Measurements from ENCODE around the gene SPDYE16.
"Not testable (repeated sequence)": the region's sequence is repeated elsewhere in the genome, so short reads cannot be mapped to it uniquely, and the experiment has no call there.

The SPDYE16 gene

GRCh38 chr7:76505168-76506080, 37.7 kb downstream of the SPDYE16 start:
- DNase-seq (ENCODE audit: low read depth in 2 of 3, low spot score in 1 of 3), result no peak

DNA sequence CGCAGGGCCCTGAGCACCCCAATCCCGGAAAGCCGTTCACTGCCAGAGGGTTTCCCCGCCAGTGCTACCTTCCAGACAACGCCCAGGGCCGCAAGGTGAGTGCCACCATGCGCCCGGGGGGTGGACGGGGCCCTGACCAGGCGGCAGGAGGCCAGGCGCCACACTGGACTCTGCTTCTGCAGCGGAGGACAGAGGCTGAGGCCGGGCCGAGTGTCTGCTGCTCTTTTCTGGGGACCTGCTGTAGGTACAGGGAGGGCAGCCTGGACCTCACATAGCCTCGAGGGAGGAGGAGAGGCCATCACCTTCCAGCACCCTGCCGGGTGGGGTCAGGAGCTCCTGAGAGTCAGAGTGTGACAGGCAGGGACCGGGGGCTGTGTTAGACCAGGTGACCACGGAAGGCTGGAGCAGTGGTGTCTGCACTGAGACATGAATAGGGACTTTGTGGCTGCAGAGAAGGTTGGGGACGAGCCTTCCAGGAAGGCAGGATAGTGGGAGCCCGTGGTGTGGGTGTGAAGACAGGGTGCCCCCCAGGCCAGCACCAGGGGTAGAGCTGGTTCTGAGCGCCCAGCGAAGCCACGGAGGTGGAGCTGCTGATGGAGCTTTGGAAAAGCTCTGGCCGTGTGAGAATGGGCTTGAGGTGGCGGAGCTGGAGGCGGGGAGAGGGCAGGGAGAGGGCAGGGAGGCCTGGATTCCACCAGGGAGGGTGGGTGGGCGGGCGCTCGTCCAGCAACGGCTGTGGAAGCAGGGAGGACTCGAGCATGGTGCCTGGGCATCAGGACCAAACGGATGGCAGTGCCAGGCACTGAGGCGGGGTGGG, 38.5 kb downstream of the SPDYE16 start:
- not testable (repeated sequence) for DNase-seq (ENCODE audit: low read depth in 2 of 3, low spot score in 1 of 3)

GRCh38 chr7:76503244-76503643, 39.9 kb downstream of the SPDYE16 start:
- not testable (repeated sequence) for DNase-seq (ENCODE audit: low read depth in 2 of 3, low spot score in 1 of 3)

DNA sequence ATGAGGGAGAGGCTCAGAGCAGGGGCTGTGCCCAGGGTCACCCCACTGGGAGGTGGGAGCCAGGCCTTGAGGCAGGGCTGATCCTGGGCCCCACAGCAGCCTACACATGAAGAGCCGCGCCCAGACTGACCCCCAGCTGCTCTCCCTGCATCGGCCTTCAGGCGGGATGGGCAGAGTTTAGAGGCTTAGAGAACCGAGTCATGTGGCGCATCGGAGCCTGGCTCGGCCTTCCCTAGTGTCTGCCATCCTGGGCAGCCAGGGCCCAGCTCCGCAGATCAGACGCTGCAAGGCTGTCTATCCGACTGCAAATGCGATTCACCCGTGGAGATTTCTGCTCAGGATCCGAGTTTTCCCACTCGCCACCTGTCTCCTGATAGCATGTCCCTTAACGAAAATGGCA, 40.3 kb downstream of the SPDYE16 start:
- DNase-seq (ENCODE audit: low read depth in 2 of 3, low spot score in 1 of 3), result not testable (repeated sequence)

DNA sequence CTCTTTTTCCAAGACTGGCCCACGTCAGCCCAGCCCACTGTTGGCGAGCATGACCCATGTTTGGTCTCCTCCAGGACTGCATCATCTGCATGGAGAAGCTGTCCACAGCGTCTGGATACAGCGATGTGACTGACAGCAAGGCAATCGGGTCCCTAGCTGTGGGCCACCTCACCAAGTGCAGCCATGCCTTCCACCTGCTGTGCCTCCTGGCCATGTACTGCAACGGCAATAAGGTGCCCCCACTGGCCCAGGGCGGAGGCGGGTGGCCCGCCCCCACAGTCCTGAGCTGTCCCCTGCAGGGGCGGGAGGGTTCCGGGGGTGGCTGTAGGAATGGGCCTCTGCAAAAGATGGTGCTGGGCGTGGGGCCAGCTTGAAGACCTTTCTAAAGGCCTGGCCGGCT, 40.9 kb downstream of the SPDYE16 start:
- not testable (repeated sequence) for DNase-seq (ENCODE audit: low read depth in 2 of 3, low spot score in 1 of 3)

DNA sequence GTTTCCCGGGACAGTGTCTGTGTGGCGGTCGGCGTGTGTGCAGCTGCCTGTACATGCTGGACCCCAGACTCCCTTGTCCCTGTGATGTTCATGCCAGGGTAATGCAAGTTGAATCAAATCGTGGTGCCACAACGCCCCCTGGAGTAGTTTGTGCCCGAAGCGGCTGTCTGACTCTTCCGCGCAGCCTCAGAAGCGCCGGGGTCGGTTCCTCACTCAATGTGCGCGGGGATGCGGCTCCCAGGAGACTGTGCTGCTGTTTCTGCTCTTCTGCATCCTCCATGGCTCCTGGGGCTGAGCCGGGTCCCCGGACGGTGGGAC, 43.2 kb downstream of the SPDYE16 start:
- DNase-seq (ENCODE audit: low read depth in 2 of 3, low spot score in 1 of 3), result not testable (repeated sequence)

DNA sequence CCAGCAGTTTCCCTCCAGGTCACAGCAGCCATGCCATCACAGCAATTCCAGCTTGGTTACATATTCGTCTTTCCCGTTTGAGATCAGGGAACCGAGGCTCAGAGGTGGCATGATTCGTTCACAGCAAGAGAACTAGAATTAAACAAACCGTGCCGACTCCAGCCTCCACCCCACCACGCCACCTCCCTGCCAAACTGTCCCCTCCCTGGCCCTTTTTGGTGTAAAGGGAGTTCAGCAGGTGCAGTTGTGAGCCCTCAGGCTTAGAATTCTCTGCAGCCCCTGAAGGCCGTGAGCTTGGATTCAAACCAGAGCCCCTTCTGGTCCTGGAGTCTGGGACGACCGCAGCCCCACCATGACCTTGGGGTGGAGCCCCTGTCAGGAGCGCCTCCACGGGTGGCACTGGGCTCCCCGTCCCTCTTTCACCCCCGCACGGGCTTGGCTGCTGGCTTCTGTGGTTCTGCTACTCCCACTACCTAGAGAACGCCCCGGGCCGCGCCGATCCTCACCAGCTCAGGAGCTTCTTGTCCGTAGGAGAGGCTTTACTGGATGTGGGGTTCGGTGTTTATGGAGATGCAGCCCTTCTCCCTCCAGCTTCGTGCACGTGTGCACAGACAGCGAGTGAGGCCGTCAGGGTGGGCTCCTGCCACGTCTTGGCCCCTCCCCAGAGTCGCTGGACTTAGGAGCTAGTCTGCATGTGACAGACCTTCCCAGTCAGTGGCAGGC, 43.7 kb downstream of the SPDYE16 start:
- not testable (repeated sequence) for DNase-seq (ENCODE audit: low read depth in 2 of 3, low spot score in 1 of 3)

GRCh38 chr7:76498583-76499200, 44.4 kb downstream of the SPDYE16 start:
- DNase-seq (ENCODE audit: low read depth in 2 of 3, low spot score in 1 of 3), result not testable (repeated sequence)

DNA sequence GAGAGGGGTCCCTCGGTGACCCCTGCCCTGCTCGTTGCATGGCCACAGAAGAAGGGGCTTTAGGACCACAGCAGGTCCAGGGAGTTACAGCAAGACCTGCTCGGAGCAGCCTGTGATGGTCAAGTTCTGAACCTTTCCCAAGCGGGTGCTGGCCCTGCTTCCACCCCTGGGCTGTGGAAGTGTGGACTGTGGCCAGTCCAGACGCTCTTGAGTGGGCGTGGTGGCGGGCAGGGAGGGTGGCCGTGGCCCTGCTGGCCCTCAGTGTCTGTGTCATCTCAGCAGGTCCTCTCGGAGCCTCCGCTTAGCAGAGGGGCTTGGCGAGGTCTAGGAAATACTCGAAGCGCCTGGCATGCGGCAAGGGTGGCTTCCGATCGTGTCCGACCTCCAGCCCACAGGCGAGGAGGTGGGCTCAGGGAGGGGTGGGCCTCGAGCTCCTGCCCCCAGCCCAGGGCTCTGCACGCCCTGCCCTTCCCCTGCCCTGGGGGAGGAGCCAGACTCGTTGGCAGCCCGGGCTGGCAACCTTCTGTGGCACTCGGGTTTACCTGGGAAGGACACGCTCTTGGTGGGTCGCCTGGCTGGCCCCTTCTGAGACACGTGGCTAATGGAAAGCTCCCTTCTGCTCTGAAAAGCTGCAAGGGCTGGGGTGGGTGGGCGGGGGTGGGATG, 45.0 kb downstream of the SPDYE16 start:
- not testable (repeated sequence) for DNase-seq (ENCODE audit: low read depth in 2 of 3, low spot score in 1 of 3)

DNA sequence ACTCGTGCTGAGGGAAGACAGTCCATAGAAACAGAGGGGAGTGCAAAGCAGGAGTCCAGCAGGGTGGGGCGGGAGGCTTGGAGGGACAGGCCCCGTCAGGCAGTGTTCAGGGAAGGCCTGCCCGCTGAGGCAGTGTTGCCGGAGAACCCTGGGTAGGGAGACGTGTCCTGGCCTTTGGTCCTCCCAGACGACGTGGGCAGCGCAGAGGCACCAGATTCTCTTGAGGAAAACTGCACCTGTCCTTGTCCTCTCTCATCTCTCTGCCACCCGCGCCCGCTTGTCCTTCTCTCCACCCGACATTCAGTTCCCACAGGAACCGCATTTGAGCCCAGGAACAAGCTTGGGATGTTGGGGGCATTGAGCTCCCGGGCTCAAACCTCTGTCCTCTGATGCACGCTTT, 47.4 kb downstream of the SPDYE16 start:
- not testable (repeated sequence) for DNase-seq (ENCODE audit: low read depth in 2 of 3, low spot score in 1 of 3)

DNA sequence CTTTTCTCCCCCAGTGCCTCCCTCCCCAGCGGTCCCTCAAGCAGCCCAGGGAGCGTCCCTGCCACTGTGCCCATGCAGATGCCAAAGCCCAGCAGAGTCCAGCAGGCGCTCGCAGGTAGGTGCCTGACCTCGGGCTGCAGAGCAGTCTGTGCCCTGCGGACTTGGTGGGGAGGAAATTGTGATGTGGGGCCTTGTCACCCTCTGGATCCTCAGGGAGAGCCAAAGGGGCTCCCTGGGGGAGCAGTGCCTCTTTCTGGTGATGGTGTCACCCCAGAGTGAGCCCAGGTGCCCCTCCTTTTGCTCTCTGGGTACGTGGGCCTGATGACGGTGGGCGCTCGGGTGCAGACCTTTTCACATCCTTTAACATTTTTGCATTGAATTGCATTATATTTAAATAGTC, 51.0 kb downstream of the SPDYE16 start:
- DNase-seq (ENCODE audit: low read depth in 2 of 3, low spot score in 1 of 3), result not testable (repeated sequence)

DNA sequence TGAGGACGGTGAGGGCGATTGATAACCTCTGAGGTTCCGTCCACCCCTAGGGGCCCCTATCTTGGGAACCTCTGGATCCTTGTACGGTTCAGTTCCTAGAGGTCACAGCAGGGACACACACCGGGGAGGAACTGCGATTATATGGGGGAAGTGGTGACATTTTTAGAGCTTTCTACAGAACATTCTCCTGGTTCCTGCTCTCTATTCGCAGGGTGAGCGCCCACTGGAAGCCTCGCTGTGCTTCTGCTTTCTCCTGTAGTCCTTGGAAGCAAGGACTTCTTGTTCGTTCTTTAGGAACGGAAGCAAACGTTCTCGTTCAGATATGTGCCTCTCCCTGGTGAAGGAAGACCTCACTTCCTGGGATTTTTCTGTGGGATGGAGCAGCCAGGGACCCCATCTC, 55.1 kb downstream of the SPDYE16 start:
- not testable (repeated sequence) for DNase-seq (ENCODE audit: low read depth in 2 of 3, low spot score in 1 of 3)

DNA sequence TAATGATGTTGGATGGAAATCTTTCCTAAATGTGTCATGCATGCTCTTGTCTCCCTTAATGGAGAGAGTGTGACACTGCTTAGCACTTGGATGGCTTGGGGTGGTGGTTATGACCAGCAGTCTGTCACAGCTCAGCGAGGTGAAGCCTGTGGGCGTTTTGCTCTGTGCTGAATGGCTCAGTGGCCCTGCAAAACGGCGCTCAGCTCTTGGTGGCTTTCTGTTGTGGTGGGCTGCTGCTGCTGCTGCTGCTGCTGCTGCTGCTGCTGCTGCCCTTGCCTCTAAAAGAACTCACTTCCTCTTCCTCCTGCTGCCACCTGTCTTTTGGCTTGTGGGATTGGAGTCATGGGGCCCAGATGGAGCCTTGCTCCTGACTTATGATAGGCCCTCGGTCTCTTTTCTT, 56.5 kb downstream of the SPDYE16 start:
- DNase-seq (ENCODE audit: low read depth in 2 of 3, low spot score in 1 of 3), result peak in 2 of 3 donors; percentile 10 to 18

DNA sequence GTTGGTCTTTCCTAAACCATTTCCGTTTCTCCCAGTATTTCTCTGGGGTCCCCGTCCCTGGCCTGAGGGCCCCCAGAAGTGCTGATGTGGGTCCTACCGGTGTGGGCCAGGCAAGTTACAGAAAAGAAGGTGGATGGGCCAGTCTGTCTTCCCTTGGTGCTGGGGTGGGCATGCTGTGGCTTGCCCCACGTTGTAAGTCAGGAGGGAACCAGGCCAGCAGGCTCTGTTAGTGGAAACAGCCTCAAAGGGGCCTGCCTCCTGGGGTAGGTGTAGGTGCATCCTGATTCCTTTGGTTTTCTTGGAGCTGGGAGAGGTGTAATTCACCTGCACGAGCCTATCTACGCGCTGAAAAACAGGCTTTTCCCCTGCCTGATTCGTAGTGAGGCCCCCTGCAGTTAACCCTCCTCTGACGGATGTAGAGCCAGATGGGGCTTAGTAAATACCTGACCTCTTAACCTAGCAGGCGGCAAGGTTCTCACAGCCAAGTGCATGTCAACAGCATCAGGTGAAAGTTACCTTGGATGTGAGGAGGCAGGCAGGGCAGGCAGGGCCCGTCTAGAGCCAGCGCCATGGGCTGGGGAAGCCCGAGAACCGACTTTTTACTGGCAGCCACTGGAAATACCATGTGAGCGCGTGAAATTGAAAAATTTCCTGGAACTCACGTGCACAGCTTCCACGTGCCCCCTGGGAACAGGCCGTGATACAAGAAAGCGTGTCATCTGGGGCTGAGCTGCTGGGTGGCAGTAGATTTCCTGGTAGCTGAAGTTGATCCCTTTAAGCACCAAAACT, 57.1 kb downstream of the SPDYE16 start:
- not testable (repeated sequence) for DNase-seq (ENCODE audit: low read depth in 2 of 3, low spot score in 1 of 3)

DNA sequence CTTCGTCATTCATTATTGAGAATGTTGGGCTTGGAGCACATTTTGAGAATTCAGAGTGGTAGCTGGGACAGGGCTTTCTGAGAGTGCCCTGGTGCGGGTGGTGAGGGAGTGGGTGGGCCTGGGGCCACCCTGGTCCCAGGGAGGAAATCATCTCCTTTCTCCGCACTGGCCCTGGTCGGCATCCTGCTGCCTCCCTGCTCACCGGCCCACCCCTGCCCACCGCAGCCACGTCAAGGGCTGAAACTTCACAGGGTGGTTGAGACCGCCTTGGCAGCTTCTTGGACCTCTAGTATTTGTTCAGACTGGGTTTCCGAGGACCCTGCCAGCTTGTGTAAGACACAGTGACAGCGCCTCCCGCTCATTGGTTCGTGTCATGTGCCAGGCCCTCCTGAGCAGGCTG, 58.6 kb downstream of the SPDYE16 start:
- DNase-seq (ENCODE audit: low read depth in 2 of 3, low spot score in 1 of 3), result not testable (repeated sequence)

GRCh38 chr7:76483081-76483480, 60.0 kb downstream of the SPDYE16 start:
- DNase-seq (ENCODE audit: low read depth in 2 of 3, low spot score in 1 of 3), result not testable (repeated sequence)

DNA sequence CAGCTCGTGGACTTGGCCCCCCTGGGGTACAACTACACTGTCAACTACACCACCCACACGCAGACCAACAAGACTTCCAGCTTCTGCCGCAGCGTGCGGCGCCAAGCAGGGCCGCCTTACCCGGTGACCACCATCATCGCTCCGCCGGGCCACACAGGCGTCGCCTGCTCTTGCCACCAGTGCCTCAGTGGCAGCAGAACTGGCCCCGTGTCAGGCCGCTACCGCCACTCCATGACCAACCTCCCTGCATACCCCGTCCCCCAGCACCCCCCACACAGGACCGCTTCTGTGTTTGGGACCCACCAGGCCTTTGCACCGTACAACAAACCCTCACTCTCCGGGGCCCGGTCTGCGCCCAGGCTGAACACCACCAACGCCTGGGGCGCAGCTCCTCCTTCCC, 60.4 kb downstream of the SPDYE16 start:
- not testable (repeated sequence) for DNase-seq (ENCODE audit: low read depth in 2 of 3, low spot score in 1 of 3)

Measured in stimulated activated CD4-positive, alpha-beta T cell treated with anti-CD3 and anti-CD28 coated beads, Interleukin-12 subunit alpha, Interleukin-12 subunit beta, amount 100 ng/mL, for 48 hours (primary cell).